DND-41 (cell line): ENCODE results near the gene PPFIA2.

Source experiments
- ATAC-seq: fragments of 200-7000 bp; cut with Tn5 transposase; 3 replicates; pipeline ENCODE4 v1.9.1; 2021; ENCODE audit warnings: low read depth; ENCODE audit not compliant: insufficient read depth
- DNase-seq: peaks from one replicate; pipeline ENCODE4 v3.0.0-alpha.2; 2020
- H2AFZ ChIP-seq: 2 replicates; pipeline ENCODE4 v1.6.0; 2012; ENCODE audit warnings: low read depth, low read length
- H3K27ac ChIP-seq: 2 replicates; pipeline ENCODE4 v1.5.1; 2012; ENCODE audit warnings: low read length, inconsistent platforms
- H3K27me3 ChIP-seq: fragments of 200-600 bp; sonication (generic); 2 replicates; pipeline ENCODE4 v1.6.0; 2012; ENCODE audit warnings: low read length, mild to moderate bottlenecking, inconsistent platforms; ENCODE audit not compliant: insufficient read depth, poor library complexity
- H3K36me3 ChIP-seq: 2 replicates; pipeline ENCODE4 v1.5.1; 2012; ENCODE audit warnings: low read length, inconsistent platforms; ENCODE audit not compliant: insufficient read depth
- H3K4me1 ChIP-seq: 2 replicates; pipeline ENCODE4 v1.5.1; 2012; ENCODE audit warnings: mild to moderate bottlenecking, low read length; ENCODE audit not compliant: insufficient read depth
- H3K4me2 ChIP-seq: 2 replicates; pipeline ENCODE4 v1.6.0; 2012; ENCODE audit warnings: mild to moderate bottlenecking, moderate library complexity, low read length, inconsistent platforms; ENCODE audit not compliant: insufficient read depth
- H3K4me3 ChIP-seq, 2 experiments: fragments of 200-600 bp in 1 of 2; shearing (Covaris generic) in 1 of 2; 2 replicates each; pipeline ENCODE4 v1.5.1; 2012 to 2016; ENCODE audit warnings: inconsistent platforms in 2 of 2, low read length in 2 of 2, mild to moderate bottlenecking in 2 of 2, low read depth in 1 of 2, moderate library complexity in 1 of 2
- H3K79me2 ChIP-seq: 2 replicates; pipeline ENCODE4 v1.6.0; 2012; ENCODE audit warnings: low read length, inconsistent platforms; ENCODE audit not compliant: insufficient read depth
- H3K9ac ChIP-seq: 2 replicates; pipeline ENCODE4 v1.6.0; 2012; ENCODE audit warnings: low read depth, mild to moderate bottlenecking, inconsistent platforms, low read length, moderate library complexity
- H3K9me3 ChIP-seq: 2 replicates; pipeline ENCODE4 v1.5.1; 2012; ENCODE audit warnings: low read length, moderate library complexity, mild to moderate bottlenecking, inconsistent platforms; ENCODE audit not compliant: insufficient read depth, severe bottlenecking
- H4K20me1 ChIP-seq: 2 replicates; pipeline ENCODE4 v1.6.0; 2012; ENCODE audit warnings: low read length; ENCODE audit not compliant: insufficient read depth
- CTCF ChIP-seq: IDR thresholded peaks from 2 replicates; pipeline ENCODE4 v1.5.1; 2012; ENCODE audit warnings: borderline replicate concordance, low read length, moderate library complexity, mild to moderate bottlenecking; ENCODE audit not compliant: poor library complexity, severe bottlenecking; ENCODE audit errors: extremely low read depth
- EZH2 ChIP-seq: IDR thresholded peaks from 3 replicates; pipeline ENCODE4 v1.6.1; 2012; ENCODE audit warnings: borderline replicate concordance, low read depth, mild to moderate bottlenecking, moderate library complexity, low read length, inconsistent platforms; ENCODE audit not compliant: severe bottlenecking

The PPFIA2 gene

GRCh38 chr12:81249976-81250375, 509.2 kb downstream of the PPFIA2 start:
- no peak for TF ChIP-seq EZH2
- TF ChIP-seq CTCF: no peak
- no peak overlapping the region for H2AFZ ChIP-seq
- H3K79me2 ChIP-seq: no peaks in the 10 kb centered on the region
- no peaks in the 10 kb centered on the region for H3K4me1 ChIP-seq
- H3K27me3 ChIP-seq: no peaks in the 10 kb centered on the region
- no peak overlapping the region for H3K27ac ChIP-seq
- H3K4me2 ChIP-seq: no peak overlapping the region
- H3K9ac ChIP-seq: no peak overlapping the region
- DNase-seq (no peak), ATAC-seq (no peak)
- no peaks in the 10 kb centered on the region for H4K20me1 ChIP-seq
- no peaks in the 10 kb centered on the region for H3K36me3 ChIP-seq
- no peaks in the 10 kb centered on the region for H3K9me3 ChIP-seq
- H3K4me3 ChIP-seq: no peak overlapping the region

DNA sequence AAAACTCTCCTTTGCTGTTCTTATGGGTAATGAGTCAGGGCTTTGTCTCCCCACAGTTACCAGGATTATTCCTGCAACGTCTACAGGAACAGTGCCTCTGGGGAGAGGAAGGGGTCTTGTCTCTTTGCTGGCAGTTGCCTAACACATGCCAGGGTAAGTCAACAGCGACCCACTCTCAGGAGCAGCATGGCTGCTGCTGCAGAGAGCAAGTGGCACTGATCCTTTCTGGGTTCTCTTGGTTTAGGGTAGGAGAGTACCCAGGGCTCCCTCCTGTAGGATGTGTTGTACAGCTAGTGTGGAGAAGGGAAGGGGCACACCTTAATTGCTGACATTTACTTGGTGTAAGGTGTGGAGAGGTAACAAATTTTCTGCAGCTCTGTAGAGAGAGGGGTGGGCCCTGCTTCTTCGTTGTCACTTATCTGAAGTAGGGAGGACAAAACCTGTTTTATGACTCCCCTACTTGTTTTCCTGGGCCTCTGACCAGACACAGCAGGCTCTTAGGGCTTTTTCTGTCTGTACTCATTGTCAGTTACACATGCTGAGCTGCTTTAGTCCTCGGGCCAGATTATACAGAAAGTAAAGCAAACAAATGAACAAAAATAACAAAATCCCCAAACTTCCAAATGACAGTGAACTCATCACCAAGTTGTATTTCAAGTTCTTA, 513.1 kb downstream of the PPFIA2 start:
- H3K36me3 ChIP-seq: no peaks in the 10 kb centered on the region
- H3K9ac ChIP-seq: no peak overlapping the region
- H3K4me2 ChIP-seq: no peak overlapping the region
- TF ChIP-seq EZH2 (no peak), CTCF (no peak)
- no peak overlapping the region for H3K27ac ChIP-seq
- H2AFZ ChIP-seq: no peak overlapping the region
- no peaks in the 10 kb centered on the region for H3K9me3 ChIP-seq
- ATAC-seq (no peak), DNase-seq (no peak)
- no peaks in the 10 kb centered on the region for H3K27me3 ChIP-seq
- no peaks in the 10 kb centered on the region for H3K4me1 ChIP-seq
- no peaks in the 10 kb centered on the region for H3K79me2 ChIP-seq
- H3K4me3 ChIP-seq: no peak overlapping the region
- H4K20me1 ChIP-seq: no peaks in the 10 kb centered on the region

GRCh38 chr12:81245458-81245857, 513.7 kb downstream of the PPFIA2 start:
- H3K36me3 ChIP-seq: no peaks in the 10 kb centered on the region

More at GRCh38 chr12:81245458-81245857, 513.7 kb downstream of the PPFIA2 start:
- no peaks in the 10 kb centered on the region for H4K20me1 ChIP-seq
- H3K79me2 ChIP-seq: no peaks in the 10 kb centered on the region
- H3K4me3 ChIP-seq: no peak overlapping the region
- H3K27ac ChIP-seq: no peak overlapping the region
- H3K4me2 ChIP-seq: no peak overlapping the region
- no peaks in the 10 kb centered on the region for H3K27me3 ChIP-seq
- TF ChIP-seq CTCF: no peak
- no peak for TF ChIP-seq EZH2
- no peaks in the 10 kb centered on the region for H3K9me3 ChIP-seq
- H2AFZ ChIP-seq: no peak overlapping the region
- no peaks in the 10 kb centered on the region for H3K4me1 ChIP-seq
- no peak overlapping the region for H3K9ac ChIP-seq
- DNase-seq (no peak), ATAC-seq (no peak)
